HEK293 (cell line): ENCODE measurements around the gene NEK11.

Source experiments
- MZF1 ChIP-seq: fragments of 450-650 bp; formaldehyde crosslinking; IDR thresholded peaks from 2 replicates; pipeline ENCODE4 v1.5.1; 2017; ENCODE audit warnings: missing biosample characterization, missing genetic modification characterization, borderline replicate concordance
- SETDB1 ChIP-seq: IDR thresholded peaks from one replicate; pipeline ENCODE4 v1.6.1; 2017; ENCODE audit warnings: mild to moderate bottlenecking, low read length, moderate library complexity, mixed read lengths; ENCODE audit not compliant: insufficient read length
- YY1 ChIP-seq: fragments of 450-650 bp; formaldehyde crosslinking; IDR thresholded peaks from 2 replicates; pipeline ENCODE4 v1.5.1; 2018; ENCODE audit warnings: missing biosample characterization, missing genetic modification characterization
- ZBTB1 ChIP-seq: fragments of 450-650 bp; formaldehyde crosslinking; IDR thresholded peaks from 2 replicates; pipeline ENCODE4 v1.5.1; 2016; ENCODE audit warnings: missing biosample characterization, missing genetic modification characterization
- ZNF24 ChIP-seq: fragments of 450-650 bp; formaldehyde crosslinking; IDR thresholded peaks from 2 replicates; pipeline ENCODE4 v1.5.1; 2016; ENCODE audit warnings: missing biosample characterization, missing genetic modification characterization
- ZNF302 ChIP-seq: fragments of 450-650 bp; formaldehyde crosslinking; IDR thresholded peaks from 2 replicates; pipeline ENCODE4 v1.5.1; 2016; ENCODE audit warnings: missing biosample characterization, missing genetic modification characterization, low read depth
- ZNF660 ChIP-seq: fragments of 450-650 bp; IDR thresholded peaks from 2 replicates; pipeline ENCODE4 v1.5.1; 2018; ENCODE audit warnings: missing biosample characterization, mild to moderate bottlenecking, missing genetic modification characterization
- TF ChIP-seq, protein P1 (sequence below): fragments of 450-650 bp; formaldehyde crosslinking; IDR thresholded peaks from 2 replicates; pipeline ENCODE4 v1.5.1; 2016; ENCODE audit warnings: missing biosample characterization, missing genetic modification characterization
- TF ChIP-seq, protein P2 (sequence below): IDR thresholded peaks from 2 replicates; pipeline ENCODE4 v1.6.1; 2011; ENCODE audit warnings: mild to moderate bottlenecking, low read depth, low read length, borderline replicate concordance
- TF ChIP-seq, protein P3 (sequence below): fragments of 450-650 bp; formaldehyde crosslinking; IDR thresholded peaks from 2 replicates; pipeline ENCODE4 v1.5.1; 2017; ENCODE audit warnings: missing biosample characterization, missing genetic modification characterization
- TF ChIP-seq, protein P4 (sequence below): fragments of 450-650 bp; formaldehyde crosslinking; IDR thresholded peaks from 2 replicates; pipeline ENCODE4 v1.5.1; 2016; ENCODE audit warnings: missing biosample characterization, missing genetic modification characterization

DNA sequence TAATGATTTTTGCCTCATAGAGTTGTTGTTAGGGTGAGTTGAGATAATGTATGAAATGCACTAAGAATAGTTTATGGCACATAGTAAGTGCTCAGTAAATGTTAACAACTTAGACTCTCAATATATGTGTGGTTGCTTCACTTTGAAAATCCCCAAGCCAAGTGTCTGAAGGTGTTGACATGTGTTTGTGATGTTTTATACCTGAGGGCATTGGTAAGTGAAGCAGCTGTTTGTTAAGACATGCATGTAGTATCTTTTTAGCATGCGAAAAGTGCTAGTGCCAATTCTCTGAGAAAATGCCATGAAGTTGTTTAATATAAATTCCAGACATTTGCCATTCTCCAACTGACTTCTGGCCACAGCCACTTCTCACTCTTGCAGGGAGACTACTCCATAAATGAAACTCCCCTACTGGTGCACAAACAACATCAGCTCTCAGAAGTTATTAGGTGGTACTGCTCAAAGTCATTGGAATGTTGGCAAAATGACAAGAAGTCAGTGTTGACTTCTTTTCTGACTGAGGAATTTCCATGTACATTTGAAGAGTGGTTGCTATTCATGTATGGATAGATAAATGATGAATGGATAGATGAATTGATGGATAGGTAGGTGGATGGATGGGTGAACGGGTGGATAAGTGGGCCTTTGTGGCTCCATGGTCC, 251.3 kb downstream of the NEK11 start:
- TF ChIP-seq ZNF302 (tag by site-specific recombination) (no peak), SETDB1 (no peak), YY1 (no peak), MZF1 (no peak), ZNF24 (tag by site-specific recombination) (no peak), ZBTB1 (tag by site-specific recombination) (no peak), ZNF660 (tag by site-specific recombination) (no peak)
- TF ChIP-seq, protein P1, sequence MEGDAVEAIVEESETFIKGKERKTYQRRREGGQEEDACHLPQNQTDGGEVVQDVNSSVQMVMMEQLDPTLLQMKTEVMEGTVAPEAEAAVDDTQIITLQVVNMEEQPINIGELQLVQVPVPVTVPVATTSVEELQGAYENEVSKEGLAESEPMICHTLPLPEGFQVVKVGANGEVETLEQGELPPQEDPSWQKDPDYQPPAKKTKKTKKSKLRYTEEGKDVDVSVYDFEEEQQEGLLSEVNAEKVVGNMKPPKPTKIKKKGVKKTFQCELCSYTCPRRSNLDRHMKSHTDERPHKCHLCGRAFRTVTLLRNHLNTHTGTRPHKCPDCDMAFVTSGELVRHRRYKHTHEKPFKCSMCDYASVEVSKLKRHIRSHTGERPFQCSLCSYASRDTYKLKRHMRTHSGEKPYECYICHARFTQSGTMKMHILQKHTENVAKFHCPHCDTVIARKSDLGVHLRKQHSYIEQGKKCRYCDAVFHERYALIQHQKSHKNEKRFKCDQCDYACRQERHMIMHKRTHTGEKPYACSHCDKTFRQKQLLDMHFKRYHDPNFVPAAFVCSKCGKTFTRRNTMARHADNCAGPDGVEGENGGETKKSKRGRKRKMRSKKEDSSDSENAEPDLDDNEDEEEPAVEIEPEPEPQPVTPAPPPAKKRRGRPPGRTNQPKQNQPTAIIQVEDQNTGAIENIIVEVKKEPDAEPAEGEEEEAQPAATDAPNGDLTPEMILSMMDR (tag by site-specific recombination), result no peak
- TF ChIP-seq, protein P2, sequence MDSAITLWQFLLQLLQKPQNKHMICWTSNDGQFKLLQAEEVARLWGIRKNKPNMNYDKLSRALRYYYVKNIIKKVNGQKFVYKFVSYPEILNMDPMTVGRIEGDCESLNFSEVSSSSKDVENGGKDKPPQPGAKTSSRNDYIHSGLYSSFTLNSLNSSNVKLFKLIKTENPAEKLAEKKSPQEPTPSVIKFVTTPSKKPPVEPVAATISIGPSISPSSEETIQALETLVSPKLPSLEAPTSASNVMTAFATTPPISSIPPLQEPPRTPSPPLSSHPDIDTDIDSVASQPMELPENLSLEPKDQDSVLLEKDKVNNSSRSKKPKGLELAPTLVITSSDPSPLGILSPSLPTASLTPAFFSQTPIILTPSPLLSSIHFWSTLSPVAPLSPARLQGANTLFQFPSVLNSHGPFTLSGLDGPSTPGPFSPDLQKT, result no peak
- TF ChIP-seq, protein P3, sequence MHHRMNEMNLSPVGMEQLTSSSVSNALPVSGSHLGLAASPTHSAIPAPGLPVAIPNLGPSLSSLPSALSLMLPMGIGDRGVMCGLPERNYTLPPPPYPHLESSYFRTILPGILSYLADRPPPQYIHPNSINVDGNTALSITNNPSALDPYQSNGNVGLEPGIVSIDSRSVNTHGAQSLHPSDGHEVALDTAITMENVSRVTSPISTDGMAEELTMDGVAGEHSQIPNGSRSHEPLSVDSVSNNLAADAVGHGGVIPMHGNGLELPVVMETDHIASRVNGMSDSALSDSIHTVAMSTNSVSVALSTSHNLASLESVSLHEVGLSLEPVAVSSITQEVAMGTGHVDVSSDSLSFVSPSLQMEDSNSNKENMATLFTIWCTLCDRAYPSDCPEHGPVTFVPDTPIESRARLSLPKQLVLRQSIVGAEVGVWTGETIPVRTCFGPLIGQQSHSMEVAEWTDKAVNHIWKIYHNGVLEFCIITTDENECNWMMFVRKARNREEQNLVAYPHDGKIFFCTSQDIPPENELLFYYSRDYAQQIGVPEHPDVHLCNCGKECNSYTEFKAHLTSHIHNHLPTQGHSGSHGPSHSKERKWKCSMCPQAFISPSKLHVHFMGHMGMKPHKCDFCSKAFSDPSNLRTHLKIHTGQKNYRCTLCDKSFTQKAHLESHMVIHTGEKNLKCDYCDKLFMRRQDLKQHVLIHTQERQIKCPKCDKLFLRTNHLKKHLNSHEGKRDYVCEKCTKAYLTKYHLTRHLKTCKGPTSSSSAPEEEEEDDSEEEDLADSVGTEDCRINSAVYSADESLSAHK (tag by site-specific recombination), result no peak
- TF ChIP-seq, protein P4, sequence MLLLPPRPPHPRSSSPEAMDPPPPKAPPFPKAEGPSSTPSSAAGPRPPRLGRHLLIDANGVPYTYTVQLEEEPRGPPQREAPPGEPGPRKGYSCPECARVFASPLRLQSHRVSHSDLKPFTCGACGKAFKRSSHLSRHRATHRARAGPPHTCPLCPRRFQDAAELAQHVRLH (tag by site-specific recombination), result no peak
